Measurements from ENCODE around the gene ARHGAP15. TPM values are rescaled to one million over a fixed set of nuclear protein-coding genes. Genes with fewer than 3 reads are reported as not detected.

Gene ARHGAP15
- total RNA-seq, 1 experiment from 2014 or later, result 0.42 TPM

GRCh38 chr2:143524559-143525401 is 395.6 kb downstream of the ARHGAP15 start (continued):
- TF ChIP-seq REST (IDR thresholded peaks at IDR 0.05; ENCODE audit: low read depth) (no peak), ZFX (IDR thresholded peaks at IDR 0.05) (no peak), ZNF274 (IDR thresholded peaks at IDR 0.05; ENCODE audit: low read depth, low read length) (no peak)

- Histone ChIP-seq H3K9ac (ENCODE audit: low read length) (no peak overlapping the region), H3K79me2 (ENCODE audit: insufficient read depth, low read length) (no peaks in the 10 kb centered on the region), H3K4me2 (ENCODE audit: low read length) (no peak overlapping the region), H2AFZ (ENCODE audit: low read depth, low read length, poor library complexity, severe bottlenecking) (no peak overlapping the region), H4K20me1 (ENCODE audit: insufficient read depth) (no peaks in the 10 kb centered on the region), H3K36me3 (ENCODE audit: control insufficient read depth in 1 of 2, insufficient read depth in 2 of 2, low read length in 2 of 2) (no peaks in the 10 kb centered on the region), H3K4me3 (replicated peaks in 1 of 2; ENCODE audit: low read depth in 1 of 2, low read length in 2 of 2) (no peak overlapping the region), H3K27ac (ENCODE audit: low read depth, low read length) (no peak overlapping the region), H3K27me3 (ENCODE audit: insufficient read depth, low read length) (no peaks in the 10 kb centered on the region), H3K9me2 (ENCODE audit: insufficient read depth) (no peaks in the 10 kb centered on the region), H3K9me3 (ENCODE audit: control insufficient read depth in 1 of 2, insufficient read depth in 1 of 2, low read depth in 1 of 2, low read length in 2 of 2) (no peaks in the 10 kb centered on the region), H3K4me1 (ENCODE audit: control insufficient read depth in 1 of 2, insufficient read depth in 2 of 2, low read length in 2 of 2) (no peaks in the 10 kb centered on the region)
- ChIA-PET CTCF (interaction anchor here (1.2 kb wide), 1 partner anchor 12 kb away, joined by 3 read pairs; no protein-coding TSS in a partner anchor), RAD21 (ENCODE audit: low non-redundant PET in 1 of 2, low total read pairs in 2 of 2, uncharacterized antibody in 2 of 2, unreplicated experiment in 2 of 2) (no interaction called here), POLR2A (no interaction called here)
- BruUV-seq (replicated peaks), result no TSS peak
- ATAC-seq (no peak), DNase-seq (ENCODE audit: low read depth, low spot score) (no peak)
- intact Hi-C loops (cut with micrococcal nuclease), result no loop called here
- TF ChIP-seq ZFX (IDR thresholded peaks at IDR 0.05), result no peak
- no peak for TF ChIP-seq CBX3 (IDR thresholded peaks at IDR 0.05; ENCODE audit: low read depth)
- TF ChIP-seq RAD21 (IDR thresholded peaks at IDR 0.05; ENCODE audit: low read depth), result no peak
- TF ChIP-seq POLR2AphosphoS5 (IDR thresholded peaks at IDR 0.05; ENCODE audit: low read depth, low read length), result no peak
- no peak for TF ChIP-seq POLR2A (IDR thresholded peaks at IDR 0.05; ENCODE audit: borderline replicate concordance, extremely low read depth, insufficient read depth, insufficient read length)
- TF ChIP-seq EZH2phosphoT487 (IDR thresholded peaks at IDR 0.05; ENCODE audit: borderline replicate concordance), result no peak
- TF ChIP-seq TCF7L2 (IDR thresholded peaks at IDR 0.05; ENCODE audit: borderline replicate concordance, extremely low read depth, insufficient read depth, insufficient read length), result no peak
- TF ChIP-seq REST (IDR thresholded peaks at IDR 0.05; ENCODE audit: low read depth), result no peak
- no peak for TF ChIP-seq ELF1 (IDR thresholded peaks at IDR 0.05; ENCODE audit: borderline replicate concordance, low read depth)
- TF ChIP-seq EGR1 (IDR thresholded peaks at IDR 0.05; ENCODE audit: low read depth), result no peak
- TF ChIP-seq EZH2 (IDR thresholded peaks at IDR 0.05), result no peak
- no peak for TF ChIP-seq CEBPB (IDR thresholded peaks at IDR 0.05; ENCODE audit: low read depth)
- no peak for TF ChIP-seq ZBTB33 (IDR thresholded peaks at IDR 0.05; ENCODE audit: extremely low read depth, insufficient replicate concordance, low read length)
Measured at GRCh38 chr2:143525402-143525860, 396.2 kb downstream of the ARHGAP15 start.
